DOHH2 (cell line): Measurements from ENCODE around the gene MAGEL2.

Source experiments
- H3F3A ChIP-seq: fragments of 200-600 bp; sonication (generic), shearing (Covaris generic); 2 replicates; pipeline ENCODE4 v1.6.0; 2016; ENCODE audit warnings: antibody characterized with exemption, mild to moderate bottlenecking; ENCODE audit not compliant: control insufficient read depth, insufficient read depth
- H3K27ac ChIP-seq: fragments of 200-600 bp; sonication (generic); 2 replicates; pipeline ENCODE4 v1.5.1; 2014; ENCODE audit warnings: low read depth, mild to moderate bottlenecking, low read length, moderate library complexity
- H3K27me3 ChIP-seq: fragments of 200-600 bp; sonication (generic); 2 replicates; pipeline ENCODE4 v1.6.1; 2014; ENCODE audit warnings: mild to moderate bottlenecking, low read length, mixed read lengths; ENCODE audit not compliant: control insufficient read depth
- H3K36me3 ChIP-seq: fragments of 200-600 bp; sonication (generic); 2 replicates; pipeline ENCODE4 v1.6.1; 2014; ENCODE audit warnings: mild to moderate bottlenecking, low read length, moderate library complexity, mixed read lengths; ENCODE audit not compliant: control insufficient read depth
- H3K4me1 ChIP-seq: fragments of 200-600 bp; sonication (generic); 2 replicates; pipeline ENCODE4 v1.6.1; 2014; ENCODE audit warnings: mild to moderate bottlenecking, low read length, mixed read lengths; ENCODE audit not compliant: control insufficient read depth
- H3K4me2 ChIP-seq: fragments of 200-600 bp; sonication (generic); 2 replicates; pipeline ENCODE4 v1.6.0; 2014; ENCODE audit warnings: mild to moderate bottlenecking, low read length, moderate library complexity
- H3K4me3 ChIP-seq: fragments of 200-600 bp; sonication (generic); 2 replicates; pipeline ENCODE4 v1.5.1; 2014; ENCODE audit warnings: mild to moderate bottlenecking, low read length, mixed read lengths
- H3K79me2 ChIP-seq: fragments of 200-600 bp; sonication (generic); 2 replicates; pipeline ENCODE4 v1.6.1; 2014; ENCODE audit warnings: mild to moderate bottlenecking, low read length, mixed read lengths; ENCODE audit not compliant: control insufficient read depth
- H3K9me2 ChIP-seq: fragments of 200-600 bp; sonication (generic); replicated peaks from 2 replicates; pipeline ENCODE4 v1.6.1; 2014; ENCODE audit warnings: mild to moderate bottlenecking, low read length, mixed read lengths; ENCODE audit not compliant: control insufficient read depth
- H3K9me3 ChIP-seq: fragments of 200-600 bp; sonication (generic); 2 replicates; pipeline ENCODE4 v1.6.1; 2014; ENCODE audit warnings: antibody characterized with exemption, low read length, mixed read lengths; ENCODE audit not compliant: control insufficient read depth, insufficient read depth
- H4K20me1 ChIP-seq: fragments of 200-600 bp; sonication (generic); 2 replicates; pipeline ENCODE4 v1.6.0; 2014; ENCODE audit warnings: low read depth, mild to moderate bottlenecking, antibody characterized with exemption, low read length, moderate library complexity; ENCODE audit not compliant: control insufficient read depth, insufficient read depth
- EZH2phosphoT487 ChIP-seq: fragments of 200-600 bp; sonication (generic); IDR thresholded peaks from 2 replicates; pipeline ENCODE4 v1.6.1; 2017; ENCODE audit warnings: borderline replicate concordance, mild to moderate bottlenecking, antibody characterized with exemption, low read length, moderate library complexity, mixed read lengths
- TF ChIP-seq, protein P1 (sequence below): fragments of 200-600 bp; sonication (generic); IDR thresholded peaks from one replicate; pipeline ENCODE4 v1.5.1; 2014; ENCODE audit warnings: antibody characterized with exemption, mild to moderate bottlenecking, low read depth, low read length; ENCODE audit not compliant: poor library complexity, severe bottlenecking

The MAGEL2 gene

DNA sequence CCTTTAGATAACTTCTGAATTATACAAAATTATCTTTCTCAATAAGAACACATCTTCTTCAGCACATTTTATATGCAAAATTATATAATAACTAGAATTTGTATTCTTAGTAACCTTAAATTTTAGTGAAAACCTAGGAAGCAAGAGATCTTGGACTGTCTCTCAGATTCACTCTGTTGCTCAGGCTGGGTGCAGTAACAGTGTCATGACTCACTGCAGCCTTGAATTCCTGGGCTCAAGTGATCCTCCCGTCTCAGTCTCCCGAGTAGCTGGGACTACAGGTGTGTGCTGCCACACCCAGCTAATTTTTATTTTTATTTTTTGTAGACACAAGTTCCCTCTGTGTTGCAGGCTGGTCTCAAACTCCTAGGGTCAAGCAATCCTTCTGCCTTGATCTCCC is 52.3 kb downstream of the MAGEL2 start:
- no peak for TF ChIP-seq EZH2phosphoT487
- TF ChIP-seq, protein P1, sequence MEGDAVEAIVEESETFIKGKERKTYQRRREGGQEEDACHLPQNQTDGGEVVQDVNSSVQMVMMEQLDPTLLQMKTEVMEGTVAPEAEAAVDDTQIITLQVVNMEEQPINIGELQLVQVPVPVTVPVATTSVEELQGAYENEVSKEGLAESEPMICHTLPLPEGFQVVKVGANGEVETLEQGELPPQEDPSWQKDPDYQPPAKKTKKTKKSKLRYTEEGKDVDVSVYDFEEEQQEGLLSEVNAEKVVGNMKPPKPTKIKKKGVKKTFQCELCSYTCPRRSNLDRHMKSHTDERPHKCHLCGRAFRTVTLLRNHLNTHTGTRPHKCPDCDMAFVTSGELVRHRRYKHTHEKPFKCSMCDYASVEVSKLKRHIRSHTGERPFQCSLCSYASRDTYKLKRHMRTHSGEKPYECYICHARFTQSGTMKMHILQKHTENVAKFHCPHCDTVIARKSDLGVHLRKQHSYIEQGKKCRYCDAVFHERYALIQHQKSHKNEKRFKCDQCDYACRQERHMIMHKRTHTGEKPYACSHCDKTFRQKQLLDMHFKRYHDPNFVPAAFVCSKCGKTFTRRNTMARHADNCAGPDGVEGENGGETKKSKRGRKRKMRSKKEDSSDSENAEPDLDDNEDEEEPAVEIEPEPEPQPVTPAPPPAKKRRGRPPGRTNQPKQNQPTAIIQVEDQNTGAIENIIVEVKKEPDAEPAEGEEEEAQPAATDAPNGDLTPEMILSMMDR: no peak

DNA sequence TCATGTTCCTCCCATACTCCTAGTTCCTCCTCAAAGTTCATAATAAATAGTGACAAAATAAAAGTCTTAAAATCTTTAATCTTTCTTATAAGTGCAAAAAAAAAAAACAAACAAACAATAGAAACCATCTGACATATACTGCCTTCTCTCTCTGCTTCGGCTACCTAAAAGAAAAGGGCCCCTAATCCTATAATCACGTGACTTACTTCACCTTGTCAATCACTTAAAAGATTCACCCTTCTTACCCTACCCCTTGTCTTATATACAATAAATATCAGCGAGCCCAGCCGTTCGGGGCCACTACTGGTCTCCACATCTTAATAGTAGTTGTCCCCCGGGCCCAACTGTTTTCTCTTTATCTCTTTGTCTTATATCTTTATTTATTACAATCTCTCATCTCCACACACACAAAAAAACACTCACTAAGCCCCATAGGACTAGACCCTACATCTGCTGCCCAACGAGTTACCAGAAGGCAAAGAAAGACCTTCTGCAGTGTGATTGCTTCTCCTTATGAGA is 53.4 kb downstream of the MAGEL2 start:
- H4K20me1 ChIP-seq: no peaks in the 10 kb centered on the region
- no peak for TF ChIP-seq EZH2phosphoT487
- TF ChIP-seq, protein P1: no peak
- H3F3A ChIP-seq: no peaks in the 10 kb centered on the region
- no peaks in the 10 kb centered on the region for H3K9me2 ChIP-seq
- H3K4me3 ChIP-seq: no peak overlapping the region
- no peak overlapping the region for H3K4me2 ChIP-seq
- no peaks in the 10 kb centered on the region for H3K79me2 ChIP-seq
- H3K27ac ChIP-seq: no peak overlapping the region
- no peaks in the 10 kb centered on the region for H3K4me1 ChIP-seq
- no peaks in the 10 kb centered on the region for H3K9me3 ChIP-seq
- H3K36me3 ChIP-seq: no peaks in the 10 kb centered on the region
- H3K27me3 ChIP-seq: no peaks in the 10 kb centered on the region

More for the DNA sequence above, 52.3 kb downstream of the MAGEL2 start:
- H3K4me3 ChIP-seq: no peak overlapping the region
- no peaks in the 10 kb centered on the region for H3F3A ChIP-seq
- no peaks in the 10 kb centered on the region for H3K79me2 ChIP-seq
- H3K4me1 ChIP-seq: no peaks in the 10 kb centered on the region
- no peaks in the 10 kb centered on the region for H3K27me3 ChIP-seq
- H3K4me2 ChIP-seq: no peak overlapping the region
- H3K9me2 ChIP-seq: no peaks in the 10 kb centered on the region
- no peaks in the 10 kb centered on the region for H4K20me1 ChIP-seq
- no peaks in the 10 kb centered on the region for H3K36me3 ChIP-seq
- no peak overlapping the region for H3K27ac ChIP-seq
- no peaks in the 10 kb centered on the region for H3K9me3 ChIP-seq
